IMR-90 (cell line): Measurements from ENCODE around the gene CHM.
"Not testable (repeated sequence)": the region's sequence is repeated elsewhere in the genome, so short reads cannot be mapped to it uniquely, and the experiment has no call there.

Experiments
- CEBPB ChIP-seq: IDR thresholded peaks from 2 replicates; pipeline ENCODE4 v1.6.1; 2012; ENCODE audit warnings: low read depth, low read length, improper control_type of control experiment
- CHD1 ChIP-seq: IDR thresholded peaks from 2 replicates; pipeline ENCODE4 v1.6.1; 2012; ENCODE audit warnings: low read depth, low read length, improper control_type of control experiment
- FOS ChIP-seq: fragments of 150-350 bp; IDR thresholded peaks from 2 replicates; pipeline ENCODE4 v1.6.1; 2016; ENCODE audit warnings: low read depth, low read length
- MAFK ChIP-seq: IDR thresholded peaks from 2 replicates; pipeline ENCODE4 v1.6.1; 2012; ENCODE audit warnings: low read depth, low read length, improper control_type of control experiment
- MXI1 ChIP-seq: IDR thresholded peaks from 2 replicates; pipeline ENCODE4 v1.6.1; 2012; ENCODE audit warnings: low read depth, mild to moderate bottlenecking, low read length, moderate library complexity, borderline replicate concordance
- NFE2L2 ChIP-seq: fragments of 150-350 bp; IDR thresholded peaks from 2 replicates; pipeline ENCODE4 v1.6.1; 2016; ENCODE audit warnings: low read depth, mild to moderate bottlenecking, low read length
- POLR2A ChIP-seq: IDR thresholded peaks from 2 replicates; pipeline ENCODE4 v1.6.1; 2012; ENCODE audit warnings: mild to moderate bottlenecking, low read depth, low read length
- RAD21 ChIP-seq: IDR thresholded peaks from 2 replicates; pipeline ENCODE4 v1.6.1; 2012; ENCODE audit warnings: low read length, improper control_type of control experiment
- RCOR1 ChIP-seq: IDR thresholded peaks from 2 replicates; pipeline ENCODE4 v1.6.1; 2012; ENCODE audit warnings: mild to moderate bottlenecking, low read length, improper control_type of control experiment; ENCODE audit not compliant: insufficient replicate concordance
- TF ChIP-seq, protein P1 (sequence below): conservative IDR thresholded peaks from 2 replicates; pipeline ENCODE4 v1.5.1; 2012; ENCODE audit warnings: mild to moderate bottlenecking, low read depth, low read length, improper control_type of control experiment
- TF ChIP-seq, protein P2 (sequence below): fragments of 150-350 bp; IDR thresholded peaks from 2 replicates; pipeline ENCODE4 v1.6.1; 2017; ENCODE audit warnings: mild to moderate bottlenecking, antibody characterized with exemption, low read length, low read depth
- TF ChIP-seq, protein P3 (sequence below): fragments of 150-350 bp; IDR thresholded peaks from 2 replicates; pipeline ENCODE4 v1.6.1; 2016; ENCODE audit warnings: low read depth, mild to moderate bottlenecking, low read length, moderate library complexity, borderline replicate concordance

DNA sequence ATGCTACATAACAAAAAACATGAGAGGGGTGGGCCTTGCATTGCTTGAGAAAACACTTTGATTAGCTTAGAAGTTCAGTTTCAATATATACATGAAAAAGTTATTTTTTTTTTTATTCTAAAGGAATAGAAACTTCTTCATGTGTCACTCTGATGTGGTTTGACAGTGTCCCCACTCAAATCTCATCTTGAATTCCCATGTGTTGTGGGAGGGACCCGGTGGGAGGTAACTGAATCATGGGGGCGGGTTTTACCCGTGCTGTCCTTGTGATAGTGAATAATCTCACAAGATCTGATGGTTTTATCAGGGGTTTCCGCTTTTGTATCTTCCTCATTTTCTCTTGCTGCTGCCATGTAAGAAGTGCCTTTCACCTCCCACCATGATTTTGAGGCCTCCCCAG lies 32.4 kb downstream of the CHM start:
- not testable (repeated sequence) for TF ChIP-seq CEBPB, POLR2A, MAFK, RAD21, NFE2L2, RCOR1, MXI1, CHD1, FOS
- TF ChIP-seq, protein P1, sequence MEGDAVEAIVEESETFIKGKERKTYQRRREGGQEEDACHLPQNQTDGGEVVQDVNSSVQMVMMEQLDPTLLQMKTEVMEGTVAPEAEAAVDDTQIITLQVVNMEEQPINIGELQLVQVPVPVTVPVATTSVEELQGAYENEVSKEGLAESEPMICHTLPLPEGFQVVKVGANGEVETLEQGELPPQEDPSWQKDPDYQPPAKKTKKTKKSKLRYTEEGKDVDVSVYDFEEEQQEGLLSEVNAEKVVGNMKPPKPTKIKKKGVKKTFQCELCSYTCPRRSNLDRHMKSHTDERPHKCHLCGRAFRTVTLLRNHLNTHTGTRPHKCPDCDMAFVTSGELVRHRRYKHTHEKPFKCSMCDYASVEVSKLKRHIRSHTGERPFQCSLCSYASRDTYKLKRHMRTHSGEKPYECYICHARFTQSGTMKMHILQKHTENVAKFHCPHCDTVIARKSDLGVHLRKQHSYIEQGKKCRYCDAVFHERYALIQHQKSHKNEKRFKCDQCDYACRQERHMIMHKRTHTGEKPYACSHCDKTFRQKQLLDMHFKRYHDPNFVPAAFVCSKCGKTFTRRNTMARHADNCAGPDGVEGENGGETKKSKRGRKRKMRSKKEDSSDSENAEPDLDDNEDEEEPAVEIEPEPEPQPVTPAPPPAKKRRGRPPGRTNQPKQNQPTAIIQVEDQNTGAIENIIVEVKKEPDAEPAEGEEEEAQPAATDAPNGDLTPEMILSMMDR, result not testable (repeated sequence)
- TF ChIP-seq, protein P2, sequence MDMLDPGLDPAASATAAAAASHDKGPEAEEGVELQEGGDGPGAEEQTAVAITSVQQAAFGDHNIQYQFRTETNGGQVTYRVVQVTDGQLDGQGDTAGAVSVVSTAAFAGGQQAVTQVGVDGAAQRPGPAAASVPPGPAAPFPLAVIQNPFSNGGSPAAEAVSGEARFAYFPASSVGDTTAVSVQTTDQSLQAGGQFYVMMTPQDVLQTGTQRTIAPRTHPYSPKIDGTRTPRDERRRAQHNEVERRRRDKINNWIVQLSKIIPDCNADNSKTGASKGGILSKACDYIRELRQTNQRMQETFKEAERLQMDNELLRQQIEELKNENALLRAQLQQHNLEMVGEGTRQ, result not testable (repeated sequence)
- TF ChIP-seq, protein P3, sequence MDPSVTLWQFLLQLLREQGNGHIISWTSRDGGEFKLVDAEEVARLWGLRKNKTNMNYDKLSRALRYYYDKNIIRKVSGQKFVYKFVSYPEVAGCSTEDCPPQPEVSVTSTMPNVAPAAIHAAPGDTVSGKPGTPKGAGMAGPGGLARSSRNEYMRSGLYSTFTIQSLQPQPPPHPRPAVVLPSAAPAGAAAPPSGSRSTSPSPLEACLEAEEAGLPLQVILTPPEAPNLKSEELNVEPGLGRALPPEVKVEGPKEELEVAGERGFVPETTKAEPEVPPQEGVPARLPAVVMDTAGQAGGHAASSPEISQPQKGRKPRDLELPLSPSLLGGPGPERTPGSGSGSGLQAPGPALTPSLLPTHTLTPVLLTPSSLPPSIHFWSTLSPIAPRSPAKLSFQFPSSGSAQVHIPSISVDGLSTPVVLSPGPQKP, result not testable (repeated sequence)
